K562 (cell line): ENCODE data around the gene ACTR1B. TPM values are rescaled to one million over a fixed set of nuclear protein-coding genes. Genes with fewer than 3 reads are reported as not detected.
A peak's percentile ranks its signal among the peaks of the same experiment; 100 is the strongest.

Experiments
- EHMT2 ChIP-seq: fragments of 450-650 bp; IDR thresholded peaks from 2 replicates; pipeline ENCODE4 v1.6.1; 2018; ENCODE audit warnings: antibody characterized with exemption
- EWSR1 ChIP-seq: fragments of 450-650 bp; IDR thresholded peaks from 2 replicates; pipeline ENCODE4 v1.6.1; 2018; ENCODE audit warnings: borderline replicate concordance, mild to moderate bottlenecking, low read depth, moderate library complexity; ENCODE audit not compliant: partially characterized antibody
- EZH2 ChIP-seq: IDR thresholded peaks from 2 replicates; pipeline ENCODE4 v1.6.1; 2012; ENCODE audit warnings: low read depth, mild to moderate bottlenecking, inconsistent platforms, low read length, borderline replicate concordance
- IFI16 ChIP-seq: fragments of 250-450 bp; sonication (Bioruptor Pico); IDR thresholded peaks from 2 replicates; pipeline ENCODE4 v2.1.2; 2022; ENCODE audit warnings: mild to moderate bottlenecking, inconsistent platforms
- KLF13 ChIP-seq: fragments of 450-650 bp; IDR thresholded peaks from 2 replicates; pipeline ENCODE4 v1.6.1; 2016; ENCODE audit warnings: missing genetic modification characterization, low read depth, mild to moderate bottlenecking, missing compliant biosample characterization, moderate library complexity, borderline replicate concordance
- MCM5 ChIP-seq: fragments of 450-650 bp; IDR thresholded peaks from 2 replicates; pipeline ENCODE4 v1.6.1; 2016; ENCODE audit warnings: low read depth
- MGA ChIP-seq: fragments of 450-650 bp; IDR thresholded peaks from 2 replicates; pipeline ENCODE4 v1.6.1; 2016; ENCODE audit warnings: mild to moderate bottlenecking, moderate library complexity
- NFYB ChIP-seq: IDR thresholded peaks from 2 replicates; pipeline ENCODE4 v1.6.1; 2011; ENCODE audit warnings: mild to moderate bottlenecking, moderate library complexity; ENCODE audit not compliant: insufficient read length; ENCODE audit errors: extremely low read depth
- TCF7L2 ChIP-seq: fragments of 150-350 bp; IDR thresholded peaks from 2 replicates; pipeline ENCODE4 v1.6.1; 2016; ENCODE audit warnings: low read depth, mild to moderate bottlenecking, low read length, moderate library complexity
- ZNF174 ChIP-seq: fragments of 250-450 bp; sonication (Bioruptor Pico); IDR thresholded peaks from 2 replicates; pipeline ENCODE4 v1.4.0; 2020; ENCODE audit warnings: mild to moderate bottlenecking
- polyA plus RNA-seq, 8 experiments: library from polyadenylated mRNA; depleted of rRNA in 4 of 8; stranded (reverse) in 5 of 8; unstranded in 3 of 8; fragments of >200 nt; fragmentation: Nextera tagmentation in 2 of 8; fragmentation: Illumina TruSeq in 1 of 8; extraction: Ambion mirVana in 2 of 8; extraction: Trizol in 1 of 8; gene quantifications; 2 replicates each; pipeline versions ENCODE4 v1.2.1 to v1.2.3, GENCODE V29; 2011 to 2014; ENCODE audit warnings: inconsistent platforms in 1 of 8, missing spikeins in 1 of 8
- total RNA-seq, 7 experiments: library from RNA; depleted of rRNA in 6 of 7; stranded (reverse); fragments of >200 nt in 6 of 7; fragmentation: Illumina TruSeq in 2 of 7; extraction: Trizol in 2 of 7; gene quantifications; 2 replicates each; pipeline versions ENCODE4 v1.2.1 to v1.2.3, GENCODE V29; 2011 to 2021; ENCODE audit warnings: low replicate concordance in 1 of 7
- TF ChIP-seq, protein P1 (sequence below): fragments of 450-650 bp; IDR thresholded peaks from one replicate; pipeline ENCODE4 v1.6.1; 2018; ENCODE audit warnings: mild to moderate bottlenecking, moderate library complexity; ENCODE audit not compliant: partially characterized antibody

Gene ACTR1B
- total and polyA plus RNA-seq, 9 of the 15 experiments (the other 6 are each of a cell fraction or from before 2014, with no cell fraction given) = 0.49 to 42.3 (median 22.5) TPM

DNA sequence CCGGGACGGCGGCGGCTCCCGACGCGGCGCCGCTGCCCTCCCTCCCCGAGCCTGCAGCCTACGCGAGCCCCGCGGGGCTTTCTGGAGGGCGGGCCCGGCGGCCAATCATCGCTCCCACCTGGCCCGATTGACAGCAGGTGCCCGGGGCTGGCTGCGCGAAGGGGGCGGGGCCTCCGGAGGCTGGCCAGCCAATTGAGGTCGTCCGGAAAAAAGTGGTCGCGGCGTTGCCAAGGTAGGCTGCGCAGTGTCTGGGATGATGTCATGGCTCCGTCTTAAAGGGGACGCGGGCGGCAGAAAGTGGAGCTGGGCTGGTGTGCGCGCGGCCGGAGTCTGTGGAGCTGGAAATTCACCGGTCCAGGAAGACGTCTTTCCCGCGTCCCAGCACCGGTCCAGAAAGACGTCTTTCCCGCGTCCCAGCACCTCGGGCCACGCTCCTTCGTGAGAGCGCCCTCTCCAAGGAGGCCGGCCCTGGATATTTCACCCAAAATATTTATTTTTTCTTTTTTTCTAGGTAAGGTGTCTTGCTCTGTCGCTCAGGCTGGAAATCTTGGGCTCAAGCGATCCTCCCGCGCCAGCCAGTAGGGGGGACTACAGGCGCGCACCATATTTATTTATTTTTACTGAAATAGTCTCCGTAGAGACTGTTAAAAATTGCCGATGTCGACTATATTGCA lies at the start of gene ACTR1B (continued):
- TF ChIP-seq IFI16 = no peak
- TF ChIP-seq EWSR1 = no peak
- no peak for TF ChIP-seq EHMT2
- TF ChIP-seq TCF7L2 = no peak
- peak; percentile 71 for TF ChIP-seq MGA
- no peak for TF ChIP-seq KLF13
- no peak for TF ChIP-seq EZH2
- peak; percentile 70 for TF ChIP-seq NFYB
- TF ChIP-seq, protein P1, sequence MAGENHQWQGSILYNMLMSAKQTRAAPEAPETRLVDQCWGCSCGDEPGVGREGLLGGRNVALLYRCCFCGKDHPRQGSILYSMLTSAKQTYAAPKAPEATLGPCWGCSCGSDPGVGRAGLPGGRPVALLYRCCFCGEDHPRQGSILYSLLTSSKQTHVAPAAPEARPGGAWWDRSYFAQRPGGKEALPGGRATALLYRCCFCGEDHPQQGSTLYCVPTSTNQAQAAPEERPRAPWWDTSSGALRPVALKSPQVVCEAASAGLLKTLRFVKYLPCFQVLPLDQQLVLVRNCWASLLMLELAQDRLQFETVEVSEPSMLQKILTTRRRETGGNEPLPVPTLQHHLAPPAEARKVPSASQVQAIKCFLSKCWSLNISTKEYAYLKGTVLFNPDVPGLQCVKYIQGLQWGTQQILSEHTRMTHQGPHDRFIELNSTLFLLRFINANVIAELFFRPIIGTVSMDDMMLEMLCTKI = no peak
- TF ChIP-seq ZNF174 (CRISPR knock-in tag) = no peak
- TF ChIP-seq MCM5 = no peak
